RKO (cell line): ENCODE measurements around the gene CAPRIN1.
"Not testable (repeated sequence)": the region's sequence is repeated elsewhere in the genome, so short reads cannot be mapped to it uniquely, and the experiment has no call there.

Experiments
- DNase-seq: peaks from one replicate; pipeline ENCODE4 v3.0.0-alpha.2; 2016; ENCODE audit warnings: low spot score

CAPRIN1 gene

GRCh38 chr11:34052036-34052607 lies 591 bp downstream of the CAPRIN1 start:
- peak; percentile 90 for DNase-seq

- peak; percentile 41 for DNase-seq
Measured at GRCh38 chr11:34052608-34053160, 1.2 kb downstream of the CAPRIN1 start.

GRCh38 chr11:34053161-34053686 lies 1.7 kb downstream of the CAPRIN1 start:
- DNase-seq: peak; percentile 81

- DNase-seq: peak; percentile 17
Measured at GRCh38 chr11:34054351-34054750, 2.8 kb downstream of the CAPRIN1 start.

GRCh38 chr11:34055218-34056000 lies 3.9 kb downstream of the CAPRIN1 start:
- DNase-seq: no peak

- no peak for DNase-seq
Measured at GRCh38 chr11:34056672-34057071, 5.1 kb downstream of the CAPRIN1 start.

- DNase-seq: no peak
Measured at GRCh38 chr11:34063061-34063795, 11.7 kb downstream of the CAPRIN1 start.

GRCh38 chr11:34064291-34064690 lies 12.8 kb downstream of the CAPRIN1 start:
- DNase-seq: no peak

- peak; percentile 46 for DNase-seq
Measured at GRCh38 chr11:34065505-34066203, 14.1 kb downstream of the CAPRIN1 start.

- DNase-seq: not testable (repeated sequence)
Measured at GRCh38 chr11:34066766-34067165, 15.2 kb downstream of the CAPRIN1 start.

GRCh38 chr11:34067383-34068065 lies 16.0 kb downstream of the CAPRIN1 start:
- no peak for DNase-seq

- DNase-seq: peak; percentile 52
Measured at GRCh38 chr11:34068111-34068510, 16.6 kb downstream of the CAPRIN1 start.

GRCh38 chr11:34071306-34071705 lies 19.8 kb downstream of the CAPRIN1 start:
- not testable (repeated sequence) for DNase-seq

GRCh38 chr11:34072041-34072440 lies 20.5 kb downstream of the CAPRIN1 start:
- no peak for DNase-seq

GRCh38 chr11:34072832-34073231 lies 21.3 kb downstream of the CAPRIN1 start:
- DNase-seq: no peak

- no peak for DNase-seq
Measured at GRCh38 chr11:34074391-34074790, 22.9 kb downstream of the CAPRIN1 start.

GRCh38 chr11:34075178-34075820 lies 23.8 kb downstream of the CAPRIN1 start:
- DNase-seq: peak; percentile 24

- DNase-seq: no peak
Measured at GRCh38 chr11:34080609-34081008, 29.1 kb downstream of the CAPRIN1 start.

- no peak for DNase-seq
Measured at GRCh38 chr11:34084637-34085036, 33.1 kb downstream of the CAPRIN1 start.

GRCh38 chr11:34086554-34087283 lies 35.2 kb downstream of the CAPRIN1 start:
- no peak for DNase-seq
